ENCODE results near the gene CLECL1.
"Not testable (repeated sequence)": the region's sequence is repeated elsewhere in the genome, so short reads cannot be mapped to it uniquely, and the experiment has no call there.

The CLECL1 gene

GRCh38 chr12:9721394-9722092 is 11.4 kb downstream of the CLECL1 start:
- DNase-seq (ENCODE audit: low read depth in 2 of 2): no peak

- no peak for DNase-seq (ENCODE audit: low read depth in 2 of 2)
These were observed 13.1 kb downstream of the CLECL1 start for GRCh38 chr12:9719790-9720189.

- no peak for DNase-seq (ENCODE audit: low read depth in 2 of 2)
These were observed 13.9 kb downstream of the CLECL1 start for GRCh38 chr12:9718968-9719367.

GRCh38 chr12:9717070-9717925 is 15.6 kb downstream of the CLECL1 start:
- no peak for DNase-seq (ENCODE audit: low read depth in 2 of 2)

- DNase-seq (ENCODE audit: low read depth in 2 of 2): not testable (repeated sequence)
These were observed 19.8 kb downstream of the CLECL1 start for GRCh38 chr12:9713032-9713558.

GRCh38 chr12:9711664-9712063 is 21.2 kb downstream of the CLECL1 start:
- DNase-seq (ENCODE audit: low read depth in 2 of 2): no peak

GRCh38 chr12:9710584-9711375 is 22.1 kb downstream of the CLECL1 start:
- DNase-seq (ENCODE audit: low read depth in 2 of 2): no peak

- no peak for DNase-seq (ENCODE audit: low read depth in 2 of 2)
These were observed 24.0 kb downstream of the CLECL1 start for GRCh38 chr12:9708853-9709252.

- peak in 1 of 2 donors; percentile 44 for DNase-seq (ENCODE audit: low read depth in 2 of 2)
These were observed 24.8 kb downstream of the CLECL1 start for GRCh38 chr12:9707864-9708808.

- no peak for DNase-seq (ENCODE audit: low read depth in 2 of 2)
These were observed 25.5 kb downstream of the CLECL1 start for GRCh38 chr12:9707356-9707755.

GRCh38 chr12:9706086-9706685 is 26.7 kb downstream of the CLECL1 start:
- DNase-seq (ENCODE audit: low read depth in 2 of 2): no peak

- DNase-seq (ENCODE audit: low read depth in 2 of 2): not testable (repeated sequence)
These were observed 28.3 kb downstream of the CLECL1 start for GRCh38 chr12:9704561-9704960.

GRCh38 chr12:9702255-9702654 is 30.6 kb downstream of the CLECL1 start:
- no peak for DNase-seq (ENCODE audit: low read depth in 2 of 2)

GRCh38 chr12:9701380-9702154 is 31.3 kb downstream of the CLECL1 start:
- DNase-seq (ENCODE audit: low read depth in 2 of 2): no peak

- DNase-seq (ENCODE audit: low read depth in 2 of 2): no peak
These were observed 32.3 kb downstream of the CLECL1 start for GRCh38 chr12:9700606-9700956.

- no peak for DNase-seq (ENCODE audit: low read depth in 2 of 2)
These were observed 32.8 kb downstream of the CLECL1 start for GRCh38 chr12:9699898-9700605.

- DNase-seq (ENCODE audit: low read depth in 2 of 2): no peak
These were observed 33.5 kb downstream of the CLECL1 start for GRCh38 chr12:9699269-9699897.

- DNase-seq (ENCODE audit: low read depth in 2 of 2): no peak
These were observed 34.2 kb downstream of the CLECL1 start for GRCh38 chr12:9698681-9699080.

- no peak for DNase-seq (ENCODE audit: low read depth in 2 of 2)
These were observed 35.3 kb downstream of the CLECL1 start for GRCh38 chr12:9697619-9698018.

Data from stimulated activated CD4-positive, alpha-beta T cell treated with anti-CD3 and anti-CD28 coated beads, Interleukin-4, amount 100 ng/mL, for 48 hours (primary cell).